Breast epithelium (tissue), 4 donors: Measurements from ENCODE around the gene SH2D2A. TPM values are rescaled to one million over a fixed set of nuclear protein-coding genes. Genes with fewer than 3 reads are reported as not detected.

Source experiments
- DNase-seq, 2 donors: peaks; one replicate each; pipeline ENCODE4 v3.0.0-alpha.2; 2019; ENCODE audit warnings: low spot score in 2 of 2
- H3K27ac ChIP-seq, 2 donors: fragments of 200-600 bp; sonication (generic) in 1 of 2; one replicate each; pipeline ENCODE4 v1.5.1; 2016 to 2019; ENCODE audit warnings: mild to moderate bottlenecking in 1 of 2
- H3K27me3 ChIP-seq, 2 donors: fragments of 200-600 bp; sonication (generic) in 1 of 2; one replicate each; pipeline versions ENCODE4 v1.5.1 to v1.6.0; 2017 to 2019; ENCODE audit warnings: control low read depth in 1 of 2, mild to moderate bottlenecking in 1 of 2
- H3K36me3 ChIP-seq: fragments of 200-600 bp; one replicate; pipeline ENCODE4 v1.5.1; 2019
- H3K4me1 ChIP-seq, 2 donors: fragments of 200-600 bp; sonication (generic); one replicate each; pipeline ENCODE4 v1.5.1; 2016 to 2019; ENCODE audit warnings: control low read depth in 1 of 2
- H3K4me3 ChIP-seq, 3 donors: fragments of 200-600 bp; sonication (generic); 1 replicate in 2 of 3; 2 replicates in 1 of 3; pipeline ENCODE4 v1.5.1; 2016 to 2019; ENCODE audit warnings: mild to moderate bottlenecking in 3 of 3, moderate library complexity in 2 of 3
- H3K9me3 ChIP-seq, 2 donors: fragments of 200-600 bp; sonication (generic) in 1 of 2; one replicate each; pipeline ENCODE4 v1.5.1; 2016 to 2019; ENCODE audit warnings: control low read depth in 1 of 2
- CTCF ChIP-seq, 3 donors: fragments of 450-650 bp; IDR thresholded peaks; one replicate each; pipeline ENCODE4 v1.5.1; 2016 to 2017; ENCODE audit warnings: antibody characterized with exemption in 3 of 3, mild to moderate bottlenecking in 3 of 3, moderate library complexity in 3 of 3
- POLR2A ChIP-seq: fragments of 450-650 bp; IDR thresholded peaks from one replicate; pipeline ENCODE4 v1.6.1; 2016; ENCODE audit warnings: antibody characterized with exemption, mild to moderate bottlenecking, moderate library complexity
- POLR2AphosphoS5 ChIP-seq, 3 donors: sonication (generic); formaldehyde crosslinking; IDR thresholded peaks; one replicate each; pipeline ENCODE4 v1.6.1; 2017; ENCODE audit warnings: antibody characterized with exemption in 3 of 3
- intact Hi-C: fragments of 100-400 bp; cut with DNase I; formaldehyde crosslinking; loops from one replicate; pipeline ENCODE4 v1.15.1; 2023; ENCODE audit warnings: low total_unique reads
- total RNA-seq, 3 donors: library from RNA; depleted of rRNA; stranded (reverse); fragments of >200 nt; gene quantifications; one replicate each; pipeline ENCODE4 v1.1.0, GENCODE V29; 2016

Gene SH2D2A
- 1 to 10 TPM in 2 of 3 donors, not detected in 1; 4.6 to 5.4 TPM for total RNA-seq

DNA sequence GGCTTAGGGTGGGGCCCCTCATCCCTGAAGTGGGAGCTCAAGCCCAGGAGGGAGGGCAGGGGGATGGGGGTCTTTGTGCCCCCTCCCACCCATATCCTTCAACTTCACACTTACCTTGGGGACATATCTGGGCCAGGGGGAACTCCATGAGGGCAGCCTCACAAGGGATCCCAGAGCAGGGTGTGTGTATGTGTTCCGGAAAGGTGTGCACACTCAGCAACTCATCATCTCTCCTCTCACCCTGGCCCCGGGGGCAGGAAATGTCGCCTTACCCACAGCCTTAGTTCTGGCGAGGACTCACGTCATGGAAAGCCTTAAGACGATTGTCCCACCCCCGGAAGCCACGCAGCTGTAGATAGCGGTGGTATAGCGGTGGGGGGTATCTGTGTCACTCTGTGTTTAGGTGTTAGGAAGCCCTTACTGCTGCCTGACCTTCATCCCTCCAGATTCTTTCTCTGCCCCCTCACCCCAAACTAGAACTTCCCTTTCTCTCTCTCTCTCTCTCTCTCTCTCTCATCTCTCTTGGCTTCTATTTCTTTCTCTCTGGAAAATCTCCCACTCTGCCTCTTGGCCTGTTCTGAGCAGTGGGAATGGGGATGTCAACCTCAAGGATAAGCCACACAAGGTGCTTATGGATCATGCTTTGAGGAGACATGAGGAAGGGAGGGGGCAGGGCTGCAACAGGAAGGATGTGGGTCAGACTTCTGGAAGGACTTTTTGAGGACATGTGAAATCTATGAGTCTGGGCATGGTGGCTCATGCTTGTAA is at the start of gene SH2D2A:
SH2D2A (minus strand) TSS at position 288 of the 768 bp plus-strand sequence; CDS start at position 148, 140 bp downstream.
- peak within 1 kb of the TSS in 2 of 3 donors; percentile 19 to 61 for H3K4me3 ChIP-seq
- TF ChIP-seq CTCF (IDR thresholded peaks at IDR 0.05) (no peak), POLR2A (no peak), POLR2AphosphoS5 (IDR thresholded peaks at IDR 0.05) (peak in 1 of 3 donors; percentile 10)
- H3K9me3 ChIP-seq: no peaks in the 10 kb centered on the region
- H3K4me1 ChIP-seq: no peaks in the 10 kb centered on the region
- DNase-seq: peak in 1 of 2 donors; percentile 53
- H3K27ac ChIP-seq: peak within 1 kb of the TSS; percentile 41 to 88
- H3K27me3 ChIP-seq: no peaks in the 10 kb centered on the region
- intact Hi-C loops: no loop called here
- H3K36me3 ChIP-seq: no peaks in the 10 kb centered on the region

DNA sequence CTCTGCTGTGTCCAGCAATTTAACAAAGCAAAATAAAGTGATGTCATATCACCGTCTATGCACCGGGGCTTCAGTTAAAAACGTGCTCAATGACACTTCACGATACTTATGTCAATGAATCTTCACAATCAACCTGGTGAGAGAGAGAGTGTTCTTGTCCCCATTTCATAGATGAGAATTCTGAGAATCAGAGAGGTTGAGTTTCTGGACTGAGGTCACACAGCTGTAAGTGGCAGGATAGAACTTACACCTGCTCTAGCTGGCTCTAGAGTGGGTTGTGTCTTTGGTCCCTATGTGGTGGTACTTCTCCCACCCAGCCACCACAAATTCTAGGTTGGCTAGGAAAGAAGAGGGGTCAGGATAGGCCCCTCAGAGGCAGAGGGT is 49.2 kb upstream of the SH2D2A start:
- Histone ChIP-seq H3K4me1 (peaks cover 4% of the 10 kb centered on the region in 2 donors), H3K27ac (no peak overlapping the region), H3K27me3 (peaks cover 0 to 47% of the 10 kb centered on the region in 2 donors), H3K4me3 (no peak overlapping the region), H3K9me3 (no peaks in the 10 kb centered on the region), H3K36me3 (no peaks in the 10 kb centered on the region)
- DNase-seq: no peak
- TF ChIP-seq CTCF (IDR thresholded peaks at IDR 0.05): no peak
- TF ChIP-seq POLR2AphosphoS5 (IDR thresholded peaks at IDR 0.05): no peak
- no peak for TF ChIP-seq POLR2A
- intact Hi-C loops: loop anchor here (10.0 kb wide), 1 partner anchor 141 kb away; the partner anchor contains the start of genes ISG20L2 and METTL25B

DNA sequence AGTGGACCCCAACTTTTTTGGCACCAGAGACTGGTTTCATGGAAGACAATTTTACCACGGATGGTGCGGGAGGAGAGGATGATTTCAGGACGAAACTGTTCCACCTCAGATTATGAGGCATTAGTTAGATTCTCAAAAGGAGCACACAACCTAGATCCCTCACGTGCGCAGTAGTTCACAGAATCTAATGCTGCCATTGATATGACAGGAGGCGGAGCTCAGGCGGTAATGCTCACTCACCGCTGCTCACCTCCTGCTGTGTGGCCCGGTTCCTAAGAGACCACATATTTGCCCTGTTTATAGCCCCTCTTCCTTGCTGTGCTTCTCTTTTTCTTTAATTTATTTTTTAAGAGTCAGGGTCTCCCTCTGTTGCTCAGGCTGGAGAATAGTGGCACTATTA is 48.6 kb upstream of the SH2D2A start:
- TF ChIP-seq CTCF (IDR thresholded peaks at IDR 0.05) (no peak), POLR2A (no peak), POLR2AphosphoS5 (IDR thresholded peaks at IDR 0.05) (no peak)
- Histone ChIP-seq H3K4me1 (peaks cover 6 to 7% of the 10 kb centered on the region in 2 donors), H3K27ac (no peak overlapping the region), H3K4me3 (no peak overlapping the region), H3K27me3 (peaks cover 0 to 53% of the 10 kb centered on the region in 2 donors), H3K36me3 (no peaks in the 10 kb centered on the region), H3K9me3 (no peaks in the 10 kb centered on the region)
- no peak for DNase-seq
- intact Hi-C loops: loop anchor here (10.0 kb wide), 1 partner anchor 140 kb away; the partner anchor contains the start of genes ISG20L2 and METTL25B

GRCh38 chr1:156864796-156865195 is 48.1 kb upstream of the SH2D2A start:
- peaks cover 6 to 7% of the 10 kb centered on the region in 2 donors for H3K4me1 ChIP-seq
- TF ChIP-seq POLR2A (no peak), CTCF (IDR thresholded peaks at IDR 0.05) (no peak), POLR2AphosphoS5 (IDR thresholded peaks at IDR 0.05) (no peak)
- DNase-seq: no peak
- no peak overlapping the region for H3K27ac ChIP-seq
- H3K36me3 ChIP-seq: no peaks in the 10 kb centered on the region
- H3K4me3 ChIP-seq: no peak overlapping the region
- H3K9me3 ChIP-seq: no peaks in the 10 kb centered on the region
- peaks cover 0 to 57% of the 10 kb centered on the region in 2 donors for H3K27me3 ChIP-seq
- intact Hi-C loops: loop anchor here (10.0 kb wide), 1 partner anchor 140 kb away; the partner anchor contains the start of genes ISG20L2 and METTL25B

DNA sequence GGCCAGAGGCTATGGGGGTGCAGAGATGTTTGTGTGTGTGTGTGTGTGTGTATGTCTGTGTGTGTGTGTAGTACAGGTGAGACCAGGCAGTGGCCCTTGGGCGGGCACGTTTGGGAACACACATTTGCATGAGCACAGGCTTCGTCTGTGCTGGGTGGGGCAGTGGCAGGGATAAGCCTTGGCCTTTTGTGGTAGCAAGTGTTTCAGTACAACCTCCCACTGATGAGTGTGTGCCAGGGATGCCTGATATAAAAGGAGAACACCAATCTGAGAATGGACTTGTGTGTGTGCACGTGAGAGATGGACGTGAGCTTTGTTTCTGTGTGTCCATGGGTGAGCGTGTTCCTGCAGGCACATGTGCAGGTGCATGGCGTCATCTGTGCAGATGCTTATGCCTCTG is 47.0 kb upstream of the SH2D2A start:
- peaks cover 0 to 68% of the 10 kb centered on the region in 2 donors for H3K27me3 ChIP-seq
- DNase-seq: no peak
- H3K36me3 ChIP-seq: no peaks in the 10 kb centered on the region
- no peaks in the 10 kb centered on the region for H3K9me3 ChIP-seq
- intact Hi-C loops: loop anchor here (10.0 kb wide), 1 partner anchor 139 kb away; the partner anchor contains the start of genes ISG20L2 and METTL25B
- H3K4me1 ChIP-seq: peaks cover 7 to 14% of the 10 kb centered on the region in 2 donors
- H3K4me3 ChIP-seq: no peak overlapping the region
- no peak overlapping the region for H3K27ac ChIP-seq
- TF ChIP-seq POLR2AphosphoS5 (IDR thresholded peaks at IDR 0.05) (no peak), CTCF (IDR thresholded peaks at IDR 0.05) (no peak), POLR2A (no peak)
